Measurements from ENCODE around the gene REXO1.

Gene REXO1

GRCh38 chr19:1790054-1790792, 58.1 kb downstream of the REXO1 start:
- DNase-seq, result no peak

- DNase-seq, result no peak
Observed at GRCh38 chr19:1789261-1790041, 58.8 kb downstream of the REXO1 start.

- DNase-seq, result no peak
Observed at GRCh38 chr19:1787116-1787515, 61.2 kb downstream of the REXO1 start.

- DNase-seq, result no peak
Observed at GRCh38 chr19:1786668-1787067, 61.6 kb downstream of the REXO1 start.

- no peak for DNase-seq
Observed at GRCh38 chr19:1785310-1785709, 63.0 kb downstream of the REXO1 start.

GRCh38 chr19:1783874-1784273, 64.4 kb downstream of the REXO1 start:
- DNase-seq, result no peak

GRCh38 chr19:1783354-1783753, 64.9 kb downstream of the REXO1 start:
- no peak for DNase-seq

- no peak for DNase-seq
Observed at GRCh38 chr19:1782521-1782920, 65.8 kb downstream of the REXO1 start.

GRCh38 chr19:1780272-1780958, 67.9 kb downstream of the REXO1 start:
- DNase-seq, result no peak

GRCh38 chr19:1779574-1779973, 68.7 kb downstream of the REXO1 start:
- no peak for DNase-seq

GRCh38 chr19:1777149-1777548, 71.1 kb downstream of the REXO1 start:
- no peak for DNase-seq

- no peak for DNase-seq
Observed at GRCh38 chr19:1776606-1777147, 71.6 kb downstream of the REXO1 start.

- peak; percentile 29 for DNase-seq
Observed at GRCh38 chr19:1775951-1776605, 72.2 kb downstream of the REXO1 start.

GRCh38 chr19:1774989-1775772, 73.1 kb downstream of the REXO1 start:
- DNase-seq, result no peak

- no peak for DNase-seq
Observed at GRCh38 chr19:1773184-1773583, 75.1 kb downstream of the REXO1 start.

GRCh38 chr19:1770866-1771576, 77.3 kb downstream of the REXO1 start:
- no peak for DNase-seq

- DNase-seq, result no peak
Observed at GRCh38 chr19:1769645-1769985, 78.7 kb downstream of the REXO1 start.

GRCh38 chr19:1768918-1769644, 79.2 kb downstream of the REXO1 start:
- DNase-seq, result no peak

- DNase-seq, result no peak
Observed at GRCh38 chr19:1768248-1768647, 80.0 kb downstream of the REXO1 start.

- peak; percentile 60 for DNase-seq
Observed at GRCh38 chr19:1767464-1767933, 80.8 kb downstream of the REXO1 start.

Data from right kidney (tissue), 1 donor.